NCI-H345 treated with DMSO at 0.1 percent for 48 hours (cell line): ENCODE results near the gene RAB9A.
"Not testable (repeated sequence)": the region's sequence is repeated elsewhere in the genome, so short reads cannot be mapped to it uniquely, and the experiment has no call there.

Experiments used
- DNase-seq: peaks from one replicate; lab custom pipeline; 2025; ENCODE audit not compliant: unreplicated experiment; lab: John Stamatoyannopoulos, UW

Gene RAB9A

DNA sequence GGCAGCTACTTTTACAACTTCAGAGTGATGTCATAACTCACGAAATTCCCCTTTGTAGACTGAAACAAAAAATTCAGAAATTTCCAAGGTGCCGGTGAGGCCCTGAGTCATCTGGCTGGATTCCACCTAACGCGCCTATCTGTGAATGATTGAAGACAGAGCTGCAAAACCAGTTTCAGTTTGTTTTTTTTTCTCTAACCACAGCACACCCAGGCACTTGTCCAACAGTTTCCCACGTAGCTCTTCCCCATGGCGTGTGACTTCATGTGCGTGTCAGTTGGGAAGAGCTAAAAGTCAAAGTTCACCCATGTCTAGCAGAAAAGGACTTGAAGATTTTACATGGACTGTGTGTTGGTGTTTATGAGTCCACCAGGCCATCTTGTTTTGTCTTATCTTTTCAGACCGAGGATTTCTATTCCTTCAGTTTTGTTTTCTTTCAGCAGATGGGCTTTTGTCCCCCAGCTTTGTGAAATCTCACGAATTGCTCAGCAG, 19.6 kb upstream of the RAB9A start:
- DNase-seq = no peak

DNA sequence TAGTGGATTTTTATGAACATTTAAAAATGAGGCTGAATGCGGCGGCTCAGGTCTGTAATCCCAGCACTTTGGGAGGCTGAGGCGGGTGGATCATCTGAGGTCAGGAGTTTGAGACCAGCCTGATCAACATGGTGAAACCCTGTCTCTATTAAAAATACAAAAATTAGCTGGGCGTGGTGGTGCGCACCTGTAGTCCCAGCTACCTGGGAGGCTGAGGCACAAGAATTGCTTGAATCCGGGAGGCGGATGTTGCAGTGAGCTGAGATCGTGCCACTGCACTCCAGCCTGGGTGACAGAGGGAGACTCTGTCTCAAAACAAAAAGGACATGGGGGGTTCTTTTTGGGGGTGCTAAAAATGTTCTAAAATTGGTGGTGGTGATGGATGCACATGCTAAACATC, 19.2 kb upstream of the RAB9A start:
- not testable (repeated sequence) for DNase-seq

DNA sequence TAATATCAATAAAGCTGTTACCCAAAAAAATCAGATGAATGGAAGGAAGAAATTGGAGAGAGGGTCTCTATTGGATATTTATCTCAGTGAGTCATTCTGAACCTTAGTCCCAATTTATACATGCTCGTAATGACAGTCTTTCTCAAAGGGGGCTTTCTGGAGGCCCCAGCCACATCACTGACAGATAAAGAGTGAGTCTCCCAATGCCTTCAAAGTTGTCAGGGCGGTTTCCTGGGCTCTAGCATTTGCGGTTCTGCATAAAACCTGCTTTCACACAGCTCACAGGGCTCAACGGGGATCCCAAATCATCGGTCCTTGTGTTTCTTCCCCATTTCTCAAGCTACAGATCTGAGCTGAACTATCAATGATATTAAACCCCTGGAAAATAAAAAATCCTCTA, 18.7 kb upstream of the RAB9A start:
- DNase-seq = no peak

DNA sequence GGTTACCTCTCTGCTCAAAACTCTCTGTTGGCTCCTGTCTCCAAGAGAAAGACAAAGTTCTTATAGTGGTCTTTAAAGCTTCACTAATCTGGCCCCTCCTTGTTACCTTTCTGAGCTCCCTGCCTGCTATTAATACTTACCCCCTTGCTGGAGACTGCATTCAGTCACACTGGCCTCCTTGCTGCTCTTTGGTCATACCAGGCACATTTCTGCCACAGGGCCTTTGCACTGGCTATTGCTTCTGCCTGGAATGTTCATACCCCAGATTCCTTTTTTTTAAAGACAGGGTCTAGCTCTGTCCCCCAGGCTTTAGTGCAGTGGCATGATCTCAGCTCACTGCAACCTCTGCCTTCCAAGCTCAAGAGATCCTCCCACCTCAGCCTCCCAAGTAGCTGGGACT, 15.9 kb upstream of the RAB9A start:
- no peak for DNase-seq

DNA sequence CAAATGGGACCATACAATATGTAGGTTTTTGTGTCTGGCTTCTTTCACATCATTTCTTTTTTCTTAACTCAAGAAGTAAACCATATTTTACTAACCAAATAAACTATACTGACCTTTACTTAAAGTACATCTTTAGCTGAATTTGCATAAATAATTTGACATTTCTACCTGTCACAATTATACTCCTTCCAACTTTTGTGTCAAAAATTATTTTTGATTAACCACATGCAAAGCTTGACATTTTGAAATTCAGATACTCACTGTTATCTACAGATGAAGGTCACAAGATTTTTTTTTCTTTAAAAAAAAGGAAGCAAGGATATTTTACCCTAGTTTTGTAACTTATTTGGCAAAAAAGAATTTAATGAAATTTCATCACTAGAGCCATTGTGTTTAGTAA, 12.0 kb upstream of the RAB9A start:
- no peak for DNase-seq

DNA sequence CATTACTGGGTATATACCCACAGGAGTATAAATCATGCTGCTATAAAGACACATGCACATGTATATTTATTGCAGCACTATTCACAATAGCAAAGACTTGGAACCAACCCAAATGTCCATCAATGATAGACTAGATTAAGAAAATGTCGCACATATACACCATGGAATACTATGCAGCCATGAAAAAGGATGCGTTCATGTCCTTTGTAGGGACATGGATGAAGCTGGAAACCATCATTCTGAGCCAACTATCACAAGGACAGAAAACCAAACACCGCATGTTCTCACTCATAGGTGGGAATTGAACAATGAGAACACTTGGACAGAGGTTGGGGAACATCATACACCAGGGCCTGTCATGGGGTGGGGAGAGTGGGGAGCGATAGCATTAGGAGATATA, 9.2 kb upstream of the RAB9A start:
- DNase-seq = not testable (repeated sequence)

DNA sequence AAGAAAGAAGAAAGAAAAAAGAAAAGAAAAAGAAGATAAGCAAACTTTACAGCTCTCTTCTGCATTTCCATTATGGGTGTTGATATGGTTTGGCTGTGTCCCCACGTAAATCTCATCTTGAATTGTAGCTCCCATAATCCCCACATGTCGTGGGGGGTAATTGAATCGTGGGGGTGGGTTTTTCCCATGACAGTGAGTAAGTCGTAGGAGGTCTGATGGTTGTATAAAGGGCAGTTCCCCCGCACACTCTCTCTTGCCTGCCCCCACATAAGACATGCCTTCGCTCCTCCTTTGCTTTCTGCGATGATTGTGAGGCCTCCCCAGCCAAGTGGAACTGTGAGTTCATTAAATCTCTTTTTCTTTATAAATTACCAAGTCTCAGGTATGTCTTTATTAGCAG, 7.3 kb upstream of the RAB9A start:
- DNase-seq = no peak

DNA sequence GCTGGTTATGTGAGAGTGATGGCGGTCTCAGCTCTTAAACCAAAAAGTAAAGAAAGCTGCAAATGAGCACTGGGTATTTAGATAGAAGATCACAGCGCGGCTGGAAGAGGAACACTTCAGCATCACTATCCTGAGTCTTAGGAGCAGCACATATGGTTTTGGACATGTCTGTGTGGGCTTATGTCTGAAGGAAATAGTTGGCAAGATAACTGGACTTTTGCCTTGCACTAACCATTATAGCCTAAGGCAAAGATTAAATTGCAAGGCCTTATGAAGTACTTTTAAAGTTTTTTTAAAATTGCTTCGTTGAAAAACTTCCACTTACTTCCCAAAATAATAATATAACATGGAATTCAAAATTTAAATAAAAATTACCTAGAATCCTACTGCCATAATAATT, 4.6 kb upstream of the RAB9A start:
- no peak for DNase-seq

DNA sequence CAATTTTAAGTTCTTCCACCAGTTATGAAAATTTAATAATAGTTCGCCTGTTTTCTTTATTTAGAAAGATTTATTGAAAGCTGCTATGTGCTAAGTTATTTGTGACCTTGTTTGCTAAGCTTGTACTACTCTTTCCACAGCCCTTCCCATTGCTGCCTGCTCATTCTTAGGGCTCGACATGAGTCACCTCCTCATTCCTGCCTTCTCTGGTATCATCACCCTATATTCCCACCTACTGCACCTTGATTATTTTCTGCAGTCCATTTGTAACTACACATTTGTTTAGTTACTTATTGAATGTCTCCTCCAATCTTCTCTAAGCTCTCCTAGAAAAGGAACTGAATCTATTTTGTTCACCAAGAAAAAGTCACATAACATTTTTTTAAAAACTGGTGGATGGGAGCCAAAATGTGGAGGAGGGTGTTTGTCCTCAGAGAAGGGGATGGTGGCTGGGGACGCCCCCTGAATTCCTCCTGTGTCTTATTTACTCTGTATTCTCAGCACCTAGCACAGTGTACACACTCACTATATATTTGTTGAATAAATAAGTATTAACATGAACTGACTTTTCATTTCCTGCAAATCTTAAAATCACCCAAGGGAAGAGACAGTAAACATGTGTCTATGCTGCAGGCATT, 3.7 kb upstream of the RAB9A start:
- DNase-seq = no peak

DNA sequence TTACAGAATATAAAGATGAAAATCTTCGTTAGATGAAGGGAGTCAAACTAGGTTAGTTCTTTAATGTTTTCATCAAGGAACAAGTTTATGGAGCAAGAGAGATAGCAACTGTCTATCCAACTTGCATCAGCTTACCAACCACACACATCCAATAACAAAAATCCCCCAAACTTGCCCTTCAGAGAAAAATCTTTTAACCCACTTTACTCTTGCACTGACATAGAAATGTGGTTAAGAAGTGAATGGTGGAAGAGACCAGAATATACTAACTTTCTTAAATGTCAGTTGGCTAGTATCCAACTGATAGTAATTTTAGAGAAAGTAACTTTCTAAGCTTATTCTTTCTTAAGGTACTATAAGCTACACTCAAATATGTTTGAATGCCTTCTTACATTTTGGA, 1.7 kb upstream of the RAB9A start:
- DNase-seq = no peak

DNA sequence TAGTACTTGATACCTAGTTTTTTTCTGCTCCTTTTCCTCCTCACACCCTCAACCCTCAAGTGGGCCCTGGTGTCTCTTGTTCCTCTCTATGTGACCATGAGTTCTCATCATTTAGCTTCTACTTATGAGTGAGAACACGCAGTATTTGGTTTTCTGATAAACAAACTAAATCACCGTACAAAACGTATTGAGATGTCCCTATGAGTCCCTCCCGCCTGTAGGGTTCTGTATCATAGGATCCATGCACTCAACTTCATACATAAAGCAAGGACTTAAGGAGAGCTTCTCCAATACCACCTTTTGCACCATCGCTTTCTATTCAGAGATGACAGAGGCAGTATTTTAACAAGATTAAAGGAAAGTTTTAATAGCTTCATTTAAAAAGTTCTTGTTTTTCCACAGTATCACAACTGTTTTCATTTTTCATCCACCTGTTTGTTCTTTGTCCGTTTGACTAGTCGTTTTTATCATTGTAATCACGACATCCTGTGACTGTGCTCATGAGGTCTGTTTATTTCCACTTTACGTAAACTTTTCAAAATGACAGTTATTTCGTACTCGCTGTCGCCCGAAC, 457 bp upstream of the RAB9A start:
- no peak for DNase-seq

DNA sequence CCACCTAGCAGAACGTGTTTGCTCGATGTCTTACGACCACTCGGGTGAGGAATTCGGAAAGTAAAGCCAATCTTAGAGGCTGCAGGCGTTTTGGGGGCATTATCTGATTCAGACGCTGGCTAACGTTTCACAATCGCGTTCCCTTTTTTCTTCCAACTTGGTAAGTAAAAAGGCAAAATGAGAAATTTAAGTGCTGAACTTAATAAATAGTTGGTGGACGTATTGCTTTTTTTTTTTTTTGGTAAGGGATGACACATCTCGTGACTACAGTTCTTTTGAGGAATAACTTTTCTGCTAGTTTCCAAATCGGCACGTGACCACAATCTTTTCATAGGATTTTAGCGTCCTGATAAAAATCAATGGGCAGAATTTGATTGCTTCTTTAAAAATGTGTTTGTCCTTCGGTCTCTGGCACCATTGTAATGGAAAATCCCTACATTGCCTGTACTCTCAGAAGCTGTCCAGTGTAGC, 848 bp downstream of the RAB9A start:
- DNase-seq = no peak

DNA sequence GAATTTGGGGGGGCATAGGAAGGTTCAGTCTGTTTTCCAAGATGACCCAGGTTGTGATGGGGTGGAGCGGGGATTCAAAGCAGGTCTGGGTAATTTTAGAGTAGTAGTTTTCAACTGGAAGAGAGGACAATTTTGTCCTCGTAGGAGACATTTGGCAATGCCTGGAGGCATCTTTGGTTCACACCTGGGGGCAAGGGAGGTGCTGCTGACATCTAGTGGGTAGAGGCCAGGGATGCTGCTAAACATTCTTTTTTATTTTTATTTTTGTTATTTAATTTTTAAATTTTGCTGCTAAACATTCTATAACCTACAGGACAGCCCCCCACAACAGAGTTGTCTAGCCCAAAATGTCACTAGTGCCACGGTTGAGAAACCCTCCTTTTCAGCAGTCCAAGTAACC, 1.9 kb downstream of the RAB9A start:
- no peak for DNase-seq

DNA sequence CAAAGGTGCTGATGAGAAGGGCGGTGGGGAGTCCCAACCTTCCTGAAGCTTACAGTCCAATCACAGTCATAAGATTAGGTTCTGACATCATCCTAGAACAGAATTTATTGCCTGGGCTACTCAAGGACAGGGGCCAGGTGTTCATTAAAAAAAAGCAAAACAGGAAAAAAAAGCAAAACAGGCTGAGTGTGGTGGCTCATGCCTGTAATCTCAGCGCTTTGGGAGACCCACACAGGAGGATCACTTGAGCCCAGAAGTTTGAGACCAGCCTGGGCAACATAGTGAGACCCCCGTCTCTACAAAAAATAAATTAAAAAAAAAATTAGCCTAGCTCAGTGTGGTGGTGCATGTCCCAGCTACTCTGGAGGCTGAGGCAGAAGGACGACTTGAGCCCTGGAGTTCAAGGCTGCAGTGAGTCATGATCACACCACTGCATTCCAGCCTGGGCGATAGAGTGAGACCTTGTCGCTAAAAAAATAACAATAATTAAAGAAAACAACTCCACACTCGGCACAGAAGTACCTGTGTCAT, 3.0 kb downstream of the RAB9A start:
- DNase-seq = no peak

DNA sequence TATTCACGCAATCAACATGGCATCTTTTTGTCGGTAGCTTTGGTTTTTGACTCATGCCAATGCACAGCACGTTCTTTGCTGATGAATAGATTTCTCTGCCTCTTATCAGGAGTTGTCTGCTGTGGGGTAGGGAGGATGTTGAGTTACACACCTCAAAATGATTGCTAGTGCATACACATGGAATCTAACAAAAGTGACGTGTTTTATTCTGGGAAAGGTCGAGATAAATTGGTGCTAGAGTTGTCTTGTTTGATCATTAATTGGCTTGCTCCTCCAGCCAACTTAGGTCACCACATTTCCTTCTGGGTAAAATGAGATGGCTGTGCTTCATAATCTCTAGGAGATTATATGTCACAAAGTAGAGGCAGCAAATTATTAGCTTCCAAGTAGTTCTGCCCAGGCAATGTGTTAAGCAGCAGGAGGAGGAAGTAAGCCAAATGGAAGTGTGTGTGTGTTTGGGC, 3.9 kb downstream of the RAB9A start:
- no peak for DNase-seq

DNA sequence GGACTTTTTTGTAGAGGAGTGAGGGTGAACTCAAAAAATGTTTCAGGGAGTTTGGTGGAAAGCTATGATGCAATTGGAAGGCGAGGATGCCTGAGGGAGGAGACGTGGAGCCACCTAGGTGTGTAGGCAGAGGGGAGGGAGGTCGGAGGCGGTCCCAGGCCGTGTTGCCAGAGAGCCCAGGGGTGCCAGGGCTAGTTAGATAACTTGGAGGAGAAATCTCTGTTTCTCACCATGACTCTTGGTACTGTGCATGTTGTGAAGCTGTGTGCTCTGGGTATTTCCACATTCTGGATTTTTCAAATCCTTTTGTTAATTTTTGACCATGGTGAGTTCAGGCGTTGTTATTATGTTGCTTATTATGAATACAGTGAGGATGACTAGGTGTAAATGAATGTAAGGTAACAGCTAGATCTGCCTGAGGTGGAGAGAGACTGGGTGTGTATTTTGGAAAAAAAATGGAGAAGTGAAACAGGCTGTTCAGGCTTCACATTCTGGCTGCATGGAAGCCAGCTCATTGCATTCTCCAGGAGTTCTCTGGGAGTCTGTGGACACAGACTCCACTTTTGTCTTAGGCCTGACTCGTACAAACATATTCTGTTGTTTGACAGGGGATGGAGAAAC, 4.5 kb downstream of the RAB9A start:
- no peak for DNase-seq

DNA sequence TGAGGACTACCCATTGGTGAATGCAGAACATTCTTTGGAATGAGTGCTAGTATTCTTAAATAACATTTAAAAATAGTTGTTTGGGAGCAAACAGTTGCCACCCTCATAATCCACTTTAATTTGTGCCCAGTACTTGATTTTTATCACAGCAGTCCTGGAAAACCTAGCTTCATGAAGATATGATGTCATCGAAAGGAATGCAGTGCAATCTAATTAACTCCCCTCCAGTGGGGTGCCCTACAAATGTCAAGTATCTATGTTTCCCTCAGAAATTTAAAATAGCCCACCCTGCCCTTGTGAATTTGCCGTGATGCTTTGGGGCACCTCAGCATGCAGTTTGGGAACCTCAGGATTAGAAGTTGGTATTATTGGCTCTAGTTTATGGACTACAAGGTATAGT, 5.4 kb downstream of the RAB9A start:
- no peak for DNase-seq

DNA sequence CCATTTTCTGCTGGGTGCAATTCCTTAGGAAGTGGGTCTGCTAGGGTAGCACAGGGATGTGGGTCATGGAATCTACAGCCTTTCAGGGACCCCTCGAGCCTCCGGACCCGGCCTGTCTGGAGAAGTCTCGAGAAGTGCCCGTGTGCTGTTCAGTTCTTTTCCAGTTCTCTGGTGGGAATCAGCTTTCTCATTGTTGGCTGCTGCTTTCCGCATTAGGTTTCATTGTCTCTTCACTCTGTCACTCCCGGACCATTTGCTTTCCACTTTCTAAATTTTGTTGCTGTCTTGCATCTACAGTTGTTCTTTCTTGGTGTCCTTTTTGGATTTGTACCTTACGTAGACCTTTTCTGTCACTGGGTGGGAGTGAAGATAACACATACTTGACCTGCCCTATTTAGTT, 6.1 kb downstream of the RAB9A start:
- no peak for DNase-seq

DNA sequence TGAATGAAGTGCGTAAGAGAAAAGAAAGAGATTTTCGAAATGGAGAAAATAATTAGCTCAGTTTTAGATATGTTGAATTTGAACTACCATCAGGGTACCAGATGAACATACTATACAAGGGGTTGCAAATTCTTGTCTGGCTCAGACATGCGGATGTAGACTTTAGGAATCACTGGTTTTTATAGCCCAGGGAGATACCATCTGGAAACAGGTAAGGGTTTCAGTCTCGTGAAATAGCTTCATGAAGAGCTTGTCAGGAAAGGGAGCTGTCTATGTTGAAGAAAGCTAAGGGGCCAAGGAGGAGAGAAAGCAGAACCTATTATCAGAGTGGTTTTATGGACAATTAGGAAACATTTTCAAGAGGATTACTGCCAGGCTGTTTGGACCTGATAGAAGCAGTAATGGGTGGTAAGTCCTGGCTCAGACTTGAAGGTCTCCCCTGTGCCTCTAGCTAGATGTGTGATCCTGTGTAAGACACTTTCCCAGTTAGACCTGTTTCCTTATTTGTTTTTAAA, 6.7 kb downstream of the RAB9A start:
- DNase-seq = no peak

DNA sequence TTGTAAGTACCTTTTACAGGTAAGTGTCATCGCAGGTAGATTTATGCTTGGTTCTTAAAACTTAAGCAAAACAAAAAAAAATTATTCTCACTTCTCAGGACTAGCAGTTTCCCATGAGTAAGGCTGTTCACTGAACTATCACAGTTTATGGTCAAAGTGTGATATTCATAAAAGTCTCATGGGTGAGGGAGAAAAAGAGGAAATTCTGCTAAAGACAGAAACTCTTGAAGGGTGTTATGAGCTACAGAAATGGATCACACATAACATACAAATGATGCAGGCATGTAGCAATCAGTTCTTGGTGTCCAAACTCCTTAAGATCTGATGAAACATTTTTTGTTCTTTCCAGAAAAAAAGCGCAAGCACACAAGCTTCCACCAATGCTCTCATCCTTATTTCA, 8.5 kb downstream of the RAB9A start:
- no peak for DNase-seq

DNA sequence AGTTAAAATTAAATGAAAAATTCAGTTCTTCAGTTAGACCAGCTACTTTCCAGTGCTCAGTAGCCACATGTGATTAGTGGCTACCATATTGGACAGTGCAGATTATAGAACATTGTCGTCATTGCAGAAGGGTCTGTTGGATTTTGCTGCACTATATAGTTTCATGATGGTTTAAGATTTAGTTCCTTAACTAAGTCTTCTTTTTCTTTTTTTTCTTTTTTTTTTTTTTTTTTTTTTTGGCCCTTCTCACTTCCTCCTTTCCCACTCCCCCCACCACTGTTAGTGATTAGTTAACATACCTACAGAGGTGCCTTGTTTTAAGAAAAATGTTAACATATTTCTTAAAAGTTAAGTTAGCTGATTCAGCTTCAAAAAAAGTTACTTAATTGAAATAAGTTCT, 9.0 kb downstream of the RAB9A start:
- no peak for DNase-seq

DNA sequence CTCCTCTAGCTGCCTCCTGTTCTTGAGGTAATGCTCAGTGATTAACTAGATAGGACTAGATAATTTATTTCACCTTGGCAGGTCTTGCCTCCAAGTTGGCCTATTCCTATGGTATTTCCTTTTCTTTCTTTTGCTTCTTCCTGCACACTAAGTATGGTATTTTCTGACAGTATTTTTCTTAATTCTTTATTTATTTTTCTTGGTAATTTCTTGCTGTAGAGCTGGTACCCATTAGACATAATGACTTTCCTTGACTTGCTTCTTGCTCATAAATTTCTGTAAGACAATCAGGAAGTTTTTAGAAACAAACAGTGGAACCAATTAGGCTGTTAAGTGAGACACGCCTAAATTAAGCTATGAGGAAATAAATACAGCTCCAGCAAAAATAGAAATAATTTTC, 9.5 kb downstream of the RAB9A start:
- DNase-seq = no peak
